ENCODE results near the gene BCL3. TPM values are rescaled to one million over a fixed set of nuclear protein-coding genes. Genes with fewer than 3 reads are reported as not detected.

The BCL3 gene
- total and polyA plus RNA-seq, 2 of the 13 experiments (the other 11 are each of a cell fraction or from before 2014, with no cell fraction given), result 2.3 to 4.0 TPM

Small RNA genes within 50 kb of the gene (microRNA-seq; reads per million reads assigned to microRNA genes)
- not detected for gene MIR8085

Small RNA genes within 50 kb of the gene (small RNA-seq; reads per million reads assigned to genes)
- 0 reads per million in 3 experiments for gene RF00156 (ENCODE audit: insufficient read depth in 2 of 3, insufficient read length in 3 of 3, low read depth in 2 of 3, low replicate concordance in 1 of 3)
- gene RF00285 (ENCODE audit: insufficient read depth in 2 of 3, insufficient read length in 3 of 3, low read depth in 2 of 3, low replicate concordance in 1 of 3), result 0 reads per million in 3 experiments

Other genes with a start within 250 kb of the BCL3 start
- gene ZNF180, start 248.2 kb upstream of the BCL3 start, total RNA-seq (2016; rRNA removed; fragmentation: Illumina TruSeq; extraction: Trizol), result 9.3 and 13.4 TPM in 2 replicates
- 0.86 and 0.92 TPM in 2 replicates for gene ZNF180, start 248.2 kb upstream of the BCL3 start, polyA plus RNA-seq (2011; rRNA removed)
- not detected in 2 replicates for gene CEACAM20, start 219.0 kb upstream of the BCL3 start, total RNA-seq (2016; rRNA removed; fragmentation: Illumina TruSeq; extraction: Trizol)
- gene CEACAM20, start 219.0 kb upstream of the BCL3 start, polyA plus RNA-seq (2011; rRNA removed), result 0.04 and 0.12 TPM in 2 replicates
- 2.3 and 3.4 TPM in 2 replicates for gene IGSF23, start 135.1 kb upstream of the BCL3 start, total RNA-seq (2016; rRNA removed; fragmentation: Illumina TruSeq; extraction: Trizol)
- gene IGSF23, start 135.1 kb upstream of the BCL3 start, polyA plus RNA-seq (2011; rRNA removed), result 8.8 and 13.2 TPM in 2 replicates
- 18.4 and 43.4 TPM in 2 replicates for gene PVR, start 104.8 kb upstream of the BCL3 start, total RNA-seq (2016; rRNA removed; fragmentation: Illumina TruSeq; extraction: Trizol)
- 46.6 and 59.5 TPM in 2 replicates for gene PVR, start 104.8 kb upstream of the BCL3 start, polyA plus RNA-seq (2011; rRNA removed)
- 0.66 and 1.3 TPM in 2 replicates for gene CEACAM19, start 77.2 kb upstream of the BCL3 start, total RNA-seq (2016; rRNA removed; fragmentation: Illumina TruSeq; extraction: Trizol)
- gene CEACAM19, start 77.2 kb upstream of the BCL3 start, polyA plus RNA-seq (2011; rRNA removed), result 4.0 and 6.3 TPM in 2 replicates
- not detected in 2 replicates for gene CEACAM16, start 49.6 kb upstream of the BCL3 start, total RNA-seq (2016; rRNA removed; fragmentation: Illumina TruSeq; extraction: Trizol)
- not detected in 2 replicates for gene CEACAM16, start 49.6 kb upstream of the BCL3 start, polyA plus RNA-seq (2011; rRNA removed)
- 1.1 and 1.8 TPM in 2 replicates for gene CBLC, start 29.2 kb downstream of the BCL3 start, total RNA-seq (2016; rRNA removed; fragmentation: Illumina TruSeq; extraction: Trizol)
- 2.6 and 4.3 TPM in 2 replicates for gene CBLC, start 29.2 kb downstream of the BCL3 start, polyA plus RNA-seq (2011; rRNA removed)
- gene BCAM, start 60.4 kb downstream of the BCL3 start, total RNA-seq (2016; rRNA removed; fragmentation: Illumina TruSeq; extraction: Trizol), result 30.6 and 51.2 TPM in 2 replicates
- 62.7 and 68.0 TPM in 2 replicates for gene BCAM, start 60.4 kb downstream of the BCL3 start, polyA plus RNA-seq (2011; rRNA removed)
- 32.7 and 75.4 TPM in 2 replicates for gene NECTIN2, start 97.6 kb downstream of the BCL3 start, total RNA-seq (2016; rRNA removed; fragmentation: Illumina TruSeq; extraction: Trizol)
- gene NECTIN2, start 97.6 kb downstream of the BCL3 start, polyA plus RNA-seq (2011; rRNA removed), result 114 and 164 TPM in 2 replicates
- 84.5 and 110 TPM in 2 replicates for gene TOMM40, start 142.5 kb downstream of the BCL3 start, total RNA-seq (2016; rRNA removed; fragmentation: Illumina TruSeq; extraction: Trizol)
- 72.0 and 80.8 TPM in 2 replicates for gene TOMM40, start 142.5 kb downstream of the BCL3 start, polyA plus RNA-seq (2011; rRNA removed)
- 458 and 1,328 TPM in 2 replicates for gene APOE, start 157.1 kb downstream of the BCL3 start, total RNA-seq (2016; rRNA removed; fragmentation: Illumina TruSeq; extraction: Trizol)
- 1,470 and 1,944 TPM in 2 replicates for gene APOE, start 157.1 kb downstream of the BCL3 start, polyA plus RNA-seq (2011; rRNA removed)
- 417 and 600 TPM in 2 replicates for gene APOC1, start 165.9 kb downstream of the BCL3 start, total RNA-seq (2016; rRNA removed; fragmentation: Illumina TruSeq; extraction: Trizol)
- gene APOC1, start 165.9 kb downstream of the BCL3 start, polyA plus RNA-seq (2011; rRNA removed), result 1,235 and 1,480 TPM in 2 replicates
- gene APOC4, start 193.5 kb downstream of the BCL3 start, total RNA-seq (2016; rRNA removed; fragmentation: Illumina TruSeq; extraction: Trizol), result 0.46 TPM in 1 of 2 replicates, not detected in the other
- not detected in 2 replicates for gene APOC4, start 193.5 kb downstream of the BCL3 start, polyA plus RNA-seq (2011; rRNA removed)
- 276 and 407 TPM in 2 replicates for gene APOC2, start 197.3 kb downstream of the BCL3 start, total RNA-seq (2016; rRNA removed; fragmentation: Illumina TruSeq; extraction: Trizol)
- 1,401 and 1,802 TPM in 2 replicates for gene APOC2, start 197.3 kb downstream of the BCL3 start, polyA plus RNA-seq (2011; rRNA removed)
- gene CLPTM1, start 206.7 kb downstream of the BCL3 start, total RNA-seq (2016; rRNA removed; fragmentation: Illumina TruSeq; extraction: Trizol), result 15.3 and 34.9 TPM in 2 replicates
- gene CLPTM1, start 206.7 kb downstream of the BCL3 start, polyA plus RNA-seq (2011; rRNA removed), result 42.8 and 56.1 TPM in 2 replicates